ENCODE data around the gene AGPS. TPM values are rescaled to one million over a fixed set of nuclear protein-coding genes. Genes with fewer than 3 reads are reported as not detected.

AGPS gene
- total RNA-seq, 1 donor from 2014 or later = 26.4 TPM

- no peak overlapping the region for H3K4me3 ChIP-seq
- no peak for TF ChIP-seq CTCF (IDR thresholded peaks at IDR 0.05; ENCODE audit: borderline replicate concordance)
- no peaks in the 10 kb centered on the region for H3K27me3 ChIP-seq (ENCODE audit: low read depth)
- H3K36me3 ChIP-seq = peaks cover 8% of the 10 kb centered on the region
- H3K4me1 ChIP-seq = no peaks in the 10 kb centered on the region
- intact Hi-C loops (cut with micrococcal nuclease) = loop anchor here (10.0 kb wide), 1 partner anchor 108 kb away; no protein-coding TSS in a partner anchor
- no peaks in the 10 kb centered on the region for H3K9me3 ChIP-seq (replicated peaks)
- no peak for DNase-seq
- no peak overlapping the region for H3K27ac ChIP-seq (replicated peaks)
Observed at GRCh38 chr2:177496921-177497320, 104.3 kb downstream of the AGPS start.

- intact Hi-C loops (cut with micrococcal nuclease) = no loop called here
- DNase-seq = no peak
- Histone ChIP-seq H3K4me1 (no peaks in the 10 kb centered on the region), H3K4me3 (no peak overlapping the region), H3K27ac (replicated peaks) (no peak overlapping the region), H3K27me3 (ENCODE audit: low read depth) (no peaks in the 10 kb centered on the region), H3K9me3 (replicated peaks) (no peaks in the 10 kb centered on the region), H3K36me3 (peaks cover 8% of the 10 kb centered on the region)
- no peak for TF ChIP-seq CTCF (IDR thresholded peaks at IDR 0.05; ENCODE audit: borderline replicate concordance)
Observed at GRCh38 chr2:177501186-177501585, 108.6 kb downstream of the AGPS start.

- no peak for TF ChIP-seq CTCF (IDR thresholded peaks at IDR 0.05; ENCODE audit: borderline replicate concordance)
- intact Hi-C loops (cut with micrococcal nuclease) = no loop called here
- no peaks in the 10 kb centered on the region for H3K4me1 ChIP-seq
Observed at GRCh38 chr2:177506505-177506904, 113.9 kb downstream of the AGPS start.

GRCh38 chr2:177506998-177507397, 114.4 kb downstream of the AGPS start:
- DNase-seq = no peak
- no peaks in the 10 kb centered on the region for H3K9me3 ChIP-seq (replicated peaks)
- no peak overlapping the region for H3K4me3 ChIP-seq
- peaks cover 32% of the 10 kb centered on the region for H3K36me3 ChIP-seq
- H3K27ac ChIP-seq (replicated peaks) = no peak overlapping the region
- no peak for TF ChIP-seq CTCF (IDR thresholded peaks at IDR 0.05; ENCODE audit: borderline replicate concordance)
- intact Hi-C loops (cut with micrococcal nuclease) = no loop called here
- no peaks in the 10 kb centered on the region for H3K27me3 ChIP-seq (ENCODE audit: low read depth)
- no peaks in the 10 kb centered on the region for H3K4me1 ChIP-seq

More at GRCh38 chr2:177506505-177506904, 113.9 kb downstream of the AGPS start:
- Histone ChIP-seq H3K9me3 (replicated peaks) (no peaks in the 10 kb centered on the region), H3K4me3 (no peak overlapping the region), H3K27me3 (ENCODE audit: low read depth) (no peaks in the 10 kb centered on the region), H3K27ac (replicated peaks) (no peak overlapping the region), H3K36me3 (peaks cover 32% of the 10 kb centered on the region)
- DNase-seq = no peak

GRCh38 chr2:177516824-177517544, 124.4 kb downstream of the AGPS start:
- peaks cover 28% of the 10 kb centered on the region for H3K36me3 ChIP-seq

More at GRCh38 chr2:177516824-177517544, 124.4 kb downstream of the AGPS start:
- Histone ChIP-seq H3K27me3 (ENCODE audit: low read depth) (no peaks in the 10 kb centered on the region), H3K27ac (replicated peaks) (no peak overlapping the region), H3K4me1 (no peaks in the 10 kb centered on the region), H3K4me3 (no peak overlapping the region), H3K9me3 (replicated peaks) (no peaks in the 10 kb centered on the region)
- no peak for DNase-seq
- intact Hi-C loops (cut with micrococcal nuclease) = no loop called here
- no peak for TF ChIP-seq CTCF (IDR thresholded peaks at IDR 0.05; ENCODE audit: borderline replicate concordance)

All from left ventricle myocardium inferior (tissue), 1 donor.